NT2/D1 (cell line): Measurements from ENCODE around the gene HOXB9.

ENCODE experiments used
- SUZ12 ChIP-seq: IDR thresholded peaks from 2 replicates; pipeline ENCODE4 v1.6.1; 2011; ENCODE audit not compliant: insufficient read length, insufficient read depth; ENCODE audit errors: extremely low read depth
- YY1 ChIP-seq: IDR thresholded peaks from 2 replicates; pipeline ENCODE4 v1.6.1; 2011; ENCODE audit not compliant: insufficient read length, insufficient read depth
- ZNF274 ChIP-seq: IDR thresholded peaks from 2 replicates; pipeline ENCODE4 v1.6.1; 2011; ENCODE audit warnings: mild to moderate bottlenecking, low read depth, low read length

- no peak for TF ChIP-seq YY1
- TF ChIP-seq SUZ12, result no peak
- TF ChIP-seq ZNF274, result no peak
These were observed 13.1 kb downstream of the HOXB9 start for GRCh38 chr17:48612854-48613691.
